ENCODE measurements around the gene FAM180A. TPM values are rescaled to one million over a fixed set of nuclear protein-coding genes. Genes with fewer than 3 reads are reported as not detected.

FAM180A gene
- total and polyA plus RNA-seq, 9 of the 15 experiments (the other 6 are each of a cell fraction or from before 2014, with no cell fraction given) = not detected

DNA sequence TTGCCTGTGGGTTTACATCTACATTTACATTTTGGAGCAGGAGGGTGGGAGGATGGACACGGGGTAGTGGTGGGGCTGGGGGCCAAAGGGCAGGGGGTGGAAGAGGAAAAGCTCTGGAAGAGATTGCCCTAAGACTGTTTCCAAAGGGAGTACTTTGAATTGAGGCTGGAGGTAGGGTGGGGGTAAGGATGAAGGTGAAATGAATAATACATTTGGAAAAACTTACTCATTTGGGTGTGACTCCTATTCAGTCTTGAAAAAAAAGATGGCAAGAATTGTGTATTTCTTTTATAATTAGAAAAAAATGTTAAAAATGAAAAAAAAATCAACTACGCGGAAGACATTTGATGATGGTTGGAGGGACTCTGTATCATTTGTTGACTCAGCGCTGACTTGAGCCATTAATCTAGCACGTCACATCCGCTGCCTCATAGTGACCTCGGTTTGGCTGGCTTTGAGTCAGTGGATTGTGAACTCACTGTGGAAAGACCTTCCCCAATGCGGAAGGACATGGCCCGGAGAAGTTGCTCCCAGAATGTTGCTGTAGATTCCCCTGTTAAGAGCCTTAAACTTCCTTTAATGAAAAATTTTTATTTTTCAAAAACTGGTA is 2.8 kb downstream of the FAM180A start (continued):
- TF ChIP-seq, protein P1, sequence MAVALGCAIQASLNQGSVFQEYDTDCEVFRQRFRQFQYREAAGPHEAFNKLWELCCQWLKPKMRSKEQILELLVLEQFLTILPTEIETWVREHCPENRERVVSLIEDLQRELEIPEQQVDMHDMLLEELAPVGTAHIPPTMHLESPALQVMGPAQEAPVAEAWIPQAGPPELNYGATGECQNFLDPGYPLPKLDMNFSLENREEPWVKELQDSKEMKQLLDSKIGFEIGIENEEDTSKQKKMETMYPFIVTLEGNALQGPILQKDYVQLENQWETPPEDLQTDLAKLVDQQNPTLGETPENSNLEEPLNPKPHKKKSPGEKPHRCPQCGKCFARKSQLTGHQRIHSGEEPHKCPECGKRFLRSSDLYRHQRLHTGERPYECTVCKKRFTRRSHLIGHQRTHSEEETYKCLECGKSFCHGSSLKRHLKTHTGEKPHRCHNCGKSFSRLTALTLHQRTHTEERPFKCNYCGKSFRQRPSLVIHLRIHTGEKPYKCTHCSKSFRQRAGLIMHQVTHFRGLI (CRISPR knock-in tag; IDR thresholded peaks at IDR 0.05) = no peak
- TF ChIP-seq FOXA3 (CRISPR knock-in tag; conservative IDR thresholded peaks at IDR 0.05 in 1 of 2, IDR thresholded peaks at IDR 0.05 in 1 of 2) = peak in 1 of 2 experiments; percentile 68; a peak in 2 of 4 replicates
- TF ChIP-seq GTF2A2 (tag; IDR thresholded peaks at IDR 0.05) = no peak

DNA sequence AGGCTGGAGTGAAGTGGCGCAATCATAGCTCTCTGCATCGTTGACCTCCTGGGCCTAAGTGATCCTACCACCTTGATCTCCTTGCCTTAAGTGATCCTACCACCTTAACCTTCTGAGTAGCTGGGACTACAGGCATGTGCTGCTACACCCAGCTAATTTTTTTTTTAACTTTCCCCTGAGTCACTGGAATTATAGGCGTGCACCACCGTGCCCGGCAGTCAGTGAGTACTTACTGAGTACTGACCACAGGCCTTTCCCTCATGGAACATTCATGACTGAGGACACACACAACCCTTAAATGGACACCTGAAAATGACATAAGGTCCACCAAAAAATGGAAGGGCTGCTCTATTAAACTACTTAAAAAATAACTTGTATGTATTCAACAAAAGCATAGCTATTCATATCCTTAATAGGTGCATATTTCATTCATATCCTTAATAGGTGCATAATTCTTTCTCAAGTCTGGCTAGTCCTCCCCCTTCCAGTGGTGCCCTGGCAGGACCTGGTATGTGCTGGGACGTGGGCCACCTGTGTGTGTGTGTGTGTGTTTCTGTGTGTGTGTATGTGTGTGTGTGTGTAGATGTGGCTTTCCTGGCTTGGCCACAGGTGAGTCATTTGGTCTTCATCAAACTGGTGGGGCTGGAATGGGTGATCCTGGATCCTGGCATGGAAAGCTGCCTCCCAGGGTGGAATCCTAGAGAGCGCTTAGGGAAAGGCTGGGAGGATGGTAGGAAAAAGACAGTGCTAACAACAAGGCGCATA is 3.5 kb downstream of the FAM180A start:
- ATAC-seq (no peak), DNase-seq (ENCODE audit: extremely low read depth in 1 of 4, low spot score in 3 of 4) (no peak), FAIRE-seq (no peak)
- in situ Hi-C loops (cut with MboI) (no loop called here), intact Hi-C loops (cut with micrococcal nuclease) (no loop called here)
- H3K4me1 ChIP-seq (replicated peaks in 1 of 2; ENCODE audit: control insufficient read depth in 2 of 2, insufficient read depth in 2 of 2, low read length in 2 of 2) = no peaks in the 10 kb centered on the region
- no peaks in the 10 kb centered on the region for H4K20me1 ChIP-seq (replicated peaks; ENCODE audit: control insufficient read depth, insufficient read depth, low read length)
- peaks cover 35 to 57% of the 10 kb centered on the region in 2 experiments; a peak in 4 of 5 replicates for H3K27me3 ChIP-seq (ENCODE audit: control insufficient read depth in 2 of 2, insufficient read depth in 2 of 2, low read length in 2 of 2)
- no peaks in the 10 kb centered on the region for H3K36me3 ChIP-seq (ENCODE audit: control insufficient read depth, insufficient read depth, low read length)
- no peaks in the 10 kb centered on the region for H3K79me2 ChIP-seq (ENCODE audit: control insufficient read depth, insufficient read depth, low read length)
- H3K9me3 ChIP-seq (replicated peaks; ENCODE audit: control insufficient read depth, insufficient read depth, low read depth, low read length) = no peaks in the 10 kb centered on the region
- POLR2A ChIA-PET = interaction anchor here (0.6 to 1.4 kb wide), 4 partner anchors 10 to 554 kb away, joined by 3 to 4 read pairs (median 3); no protein-coding TSS in a partner anchor
- H3K27ac ChIP-seq (ENCODE audit: extremely low read depth, low read depth, low read length) = no peak overlapping the region
- H3K4me2 ChIP-seq (ENCODE audit: insufficient read depth, low read length) = no peak overlapping the region
- H3K9ac ChIP-seq (ENCODE audit: insufficient read depth in 1 of 2, low read depth in 2 of 2, low read length in 2 of 2) = no peak overlapping the region
- H3K4me3 ChIP-seq = no peak overlapping the region
- no peak overlapping the region; the same call in 1 of the 2 replicates for H2AFZ ChIP-seq (ENCODE audit: low read depth, low read length)
- 18% methylated on average over 8 of the region's 8 CpGs for WGBS (ENCODE audit: insufficient coverage, low coverage, missing lambda C conversion rate)
- CTCF ChIA-PET (ENCODE audit: low intra/inter-chr PET ratio) = no interaction called here
- H3K9me1 ChIP-seq (ENCODE audit: control insufficient read depth, insufficient read depth, low read length) = no peaks in the 10 kb centered on the region
- no TSS peak for BruUV-seq (replicated peaks)
- no peak for TF ChIP-seq ARHGAP35 (IDR thresholded peaks at IDR 0.05; ENCODE audit: partially characterized antibody)
- no peak for TF ChIP-seq MTA3 (IDR thresholded peaks at IDR 0.05; ENCODE audit: borderline replicate concordance)
- no peak for TF ChIP-seq ZFP36 (IDR thresholded peaks at IDR 0.05; ENCODE audit: low read depth, low read length, partially characterized antibody)
- TF ChIP-seq THRB (CRISPR knock-in tag; conservative IDR thresholded peaks at IDR 0.05) = 0 out of 2 replicates have a peak, but pooled peaks have one; percentile 68
- TF ChIP-seq, protein P2, sequence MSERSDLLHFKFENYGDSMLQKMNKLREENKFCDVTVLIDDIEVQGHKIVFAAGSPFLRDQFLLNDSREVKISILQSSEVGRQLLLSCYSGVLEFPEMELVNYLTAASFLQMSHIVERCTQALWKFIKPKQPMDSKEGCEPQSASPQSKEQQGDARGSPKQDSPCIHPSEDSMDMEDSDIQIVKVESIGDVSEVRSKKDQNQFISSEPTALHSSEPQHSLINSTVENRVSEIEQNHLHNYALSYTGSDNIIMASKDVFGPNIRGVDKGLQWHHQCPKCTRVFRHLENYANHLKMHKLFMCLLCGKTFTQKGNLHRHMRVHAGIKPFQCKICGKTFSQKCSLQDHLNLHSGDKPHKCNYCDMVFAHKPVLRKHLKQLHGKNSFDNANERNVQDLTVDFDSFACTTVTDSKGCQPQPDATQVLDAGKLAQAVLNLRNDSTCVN (CRISPR knock-in tag; IDR thresholded peaks at IDR 0.05) = 0 out of 2 replicates have a peak, but pooled peaks have one; percentile 12
- no peak for TF ChIP-seq HMG20B (CRISPR knock-in tag; IDR thresholded peaks at IDR 0.05)
- no peak for TF ChIP-seq NR3C1 (CRISPR knock-in tag; IDR thresholded peaks at IDR 0.05)
- no peak for TF ChIP-seq HDAC8 (tag; IDR thresholded peaks at IDR 0.05)
- TF ChIP-seq, protein P3, sequence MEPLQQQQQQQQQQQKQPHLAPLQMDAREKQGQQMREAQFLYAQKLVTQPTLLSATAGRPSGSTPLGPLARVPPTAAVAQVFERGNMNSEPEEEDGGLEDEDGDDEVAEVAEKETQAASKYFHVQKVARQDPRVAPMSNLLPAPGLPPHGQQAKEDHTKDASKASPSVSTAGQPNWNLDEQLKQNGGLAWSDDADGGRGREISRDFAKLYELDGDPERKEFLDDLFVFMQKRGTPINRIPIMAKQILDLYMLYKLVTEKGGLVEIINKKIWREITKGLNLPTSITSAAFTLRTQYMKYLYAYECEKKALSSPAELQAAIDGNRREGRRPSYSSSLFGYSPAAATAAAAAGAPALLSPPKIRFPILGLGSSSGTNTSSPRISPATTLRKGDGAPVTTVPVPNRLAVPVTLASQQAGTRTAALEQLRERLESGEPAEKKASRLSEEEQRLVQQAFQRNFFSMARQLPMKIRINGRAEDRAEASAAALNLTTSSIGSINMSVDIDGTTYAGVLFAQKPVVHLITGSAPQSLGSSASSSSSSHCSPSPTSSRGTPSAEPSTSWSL (CRISPR knock-in tag; IDR thresholded peaks at IDR 0.05; ENCODE audit: borderline replicate concordance) = no peak
- TF ChIP-seq BACH1 (tag; IDR thresholded peaks at IDR 0.05) = no peak

Data from K562 (cell line).